Raji (cell line): ENCODE results near the gene TRMT44.

Experiments used
- POLR2A ChIP-seq: IDR thresholded peaks from 2 replicates; pipeline ENCODE4 v1.6.1; 2011; ENCODE audit warnings: low read depth, low read length, control low read depth; ENCODE audit not compliant: insufficient read depth

The TRMT44 gene

GRCh38 chr4:8507196-8507570 lies 66.6 kb downstream of the TRMT44 start:
- no peak for TF ChIP-seq POLR2A

DNA sequence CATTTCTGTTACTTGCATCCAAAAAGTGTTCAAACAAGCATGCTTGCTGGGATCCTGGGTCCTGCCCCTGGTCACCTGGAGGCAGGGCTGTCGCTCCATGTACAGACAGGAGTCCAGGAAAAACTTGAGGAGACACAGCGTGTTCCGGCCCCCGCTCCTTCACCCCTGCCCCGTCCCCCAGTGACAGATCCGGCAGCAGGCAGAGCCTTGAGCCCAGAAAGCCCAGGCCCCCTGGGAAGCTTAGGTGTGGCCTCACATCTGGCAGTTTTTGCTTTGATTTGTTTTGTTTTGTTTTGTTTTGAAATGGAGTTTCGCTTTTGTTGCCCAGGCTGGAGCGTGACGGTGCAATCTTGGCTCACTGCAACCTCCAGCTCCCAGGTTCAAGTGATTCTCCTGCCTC lies 67.0 kb downstream of the TRMT44 start:
- no peak for TF ChIP-seq POLR2A

- TF ChIP-seq POLR2A = no peak
Observed at GRCh38 chr4:8508266-8508665, 67.7 kb downstream of the TRMT44 start.

GRCh38 chr4:8508740-8509139 lies 68.2 kb downstream of the TRMT44 start:
- TF ChIP-seq POLR2A = no peak

DNA sequence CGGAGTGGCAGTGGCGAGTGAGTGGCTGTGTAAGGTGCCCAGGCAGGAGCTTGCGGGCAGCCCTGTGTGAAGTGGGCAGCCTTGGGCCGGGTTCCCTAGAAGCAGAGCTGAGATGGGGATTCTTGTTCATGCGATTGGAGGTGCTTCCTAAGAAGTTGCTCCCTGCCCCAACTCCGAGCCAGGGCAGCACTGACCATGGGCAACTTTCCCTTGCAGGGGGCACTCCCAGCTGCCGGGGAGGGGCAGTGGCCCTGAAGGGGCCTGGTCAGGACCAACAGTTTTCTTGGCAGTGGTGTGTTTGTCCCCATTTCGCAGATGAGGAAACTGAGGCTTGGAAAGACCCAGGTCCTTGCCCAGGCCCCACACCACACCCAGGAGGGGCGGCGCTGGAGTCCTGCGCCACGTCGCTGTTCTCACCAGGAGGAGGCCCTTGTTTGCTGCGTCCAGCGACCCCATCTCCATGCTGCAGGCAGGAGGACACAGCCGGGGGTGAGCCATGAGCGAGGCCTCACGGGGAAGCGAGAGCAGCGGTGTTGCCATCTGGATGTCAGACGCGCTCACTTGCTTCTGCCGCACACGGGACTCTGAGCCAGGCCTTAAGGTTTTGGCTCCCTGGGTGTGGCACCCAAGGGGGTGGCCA lies 68.9 kb downstream of the TRMT44 start:
- no peak for TF ChIP-seq POLR2A

GRCh38 chr4:8510191-8510590 lies 69.6 kb downstream of the TRMT44 start:
- no peak for TF ChIP-seq POLR2A

GRCh38 chr4:8510611-8511285 lies 70.2 kb downstream of the TRMT44 start:
- TF ChIP-seq POLR2A = no peak

- TF ChIP-seq POLR2A = no peak
Observed at GRCh38 chr4:8512510-8512909, 71.9 kb downstream of the TRMT44 start.

- TF ChIP-seq POLR2A = no peak
Observed at GRCh38 chr4:8513931-8514330, 73.4 kb downstream of the TRMT44 start.

DNA sequence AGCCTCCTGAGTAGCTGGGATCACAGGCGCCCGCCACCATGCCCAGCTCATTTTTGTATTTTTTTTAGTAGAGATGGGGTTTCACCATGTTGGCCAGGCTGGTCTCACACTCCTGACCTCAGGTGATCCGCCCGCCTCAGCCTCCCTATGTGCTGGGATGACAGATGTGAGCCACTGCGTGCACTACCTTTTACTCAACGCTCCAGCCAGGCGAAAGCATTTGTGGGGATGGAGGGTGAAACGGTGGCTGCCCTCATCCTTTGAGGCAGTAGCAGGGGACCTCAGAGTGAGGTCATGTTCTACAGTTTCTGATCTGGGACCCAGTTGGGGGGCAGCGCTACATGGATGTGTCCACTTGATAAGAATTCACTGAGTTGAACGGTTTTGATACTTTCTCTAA lies 73.8 kb downstream of the TRMT44 start:
- TF ChIP-seq POLR2A = no peak

GRCh38 chr4:8515316-8516060 lies 74.9 kb downstream of the TRMT44 start:
- TF ChIP-seq POLR2A = no peak

GRCh38 chr4:8516061-8516573 lies 75.5 kb downstream of the TRMT44 start:
- no peak for TF ChIP-seq POLR2A

DNA sequence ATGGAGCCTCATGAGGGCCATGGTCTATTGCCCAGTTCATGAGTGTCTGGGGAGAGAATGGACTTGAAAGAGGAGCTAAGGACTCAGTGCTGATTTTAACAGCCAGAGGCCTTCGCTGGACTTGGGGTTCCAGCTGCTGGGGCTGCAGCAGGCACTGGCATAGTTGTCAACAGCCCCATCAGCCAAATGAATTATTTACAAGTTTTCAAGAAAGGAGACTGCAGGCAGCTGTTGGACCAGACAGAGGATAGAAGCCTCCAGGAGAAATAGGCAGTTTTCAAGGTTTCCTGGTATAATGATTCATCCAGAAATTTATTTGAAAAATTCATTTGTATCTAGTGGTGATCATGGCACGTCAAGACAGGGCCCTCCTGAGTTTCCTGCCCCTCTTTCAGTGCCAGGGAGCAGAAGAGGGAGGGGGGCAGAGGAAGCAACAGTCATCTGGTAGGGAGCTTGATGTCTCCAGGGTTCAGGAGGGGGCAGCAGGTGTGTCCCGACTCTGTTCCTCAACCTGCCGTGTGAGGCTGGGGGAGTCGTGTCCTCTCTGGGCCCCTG lies 76.5 kb downstream of the TRMT44 start:
- TF ChIP-seq POLR2A = no peak

- no peak for TF ChIP-seq POLR2A
Observed at GRCh38 chr4:8517946-8518345, 77.4 kb downstream of the TRMT44 start.
